ENCODE results near the gene MEIS2.
"Not testable (repeated sequence)": the region's sequence is repeated elsewhere in the genome, so short reads cannot be mapped to it uniquely, and the experiment has no call there.

MEIS2 gene

GRCh38 chr15:37009288-37009687, 91.1 kb downstream of the MEIS2 start:
- no peak for DNase-seq (ENCODE audit: low read depth in 2 of 2)

GRCh38 chr15:37008205-37008604, 92.1 kb downstream of the MEIS2 start:
- no peak for DNase-seq (ENCODE audit: low read depth in 2 of 2)

- DNase-seq (ENCODE audit: low read depth in 2 of 2), result no peak
Observed at GRCh38 chr15:37007301-37007700, 93.0 kb downstream of the MEIS2 start.

- no peak for DNase-seq (ENCODE audit: low read depth in 2 of 2)
Observed at GRCh38 chr15:37004981-37005735, 95.2 kb downstream of the MEIS2 start.

- no peak for DNase-seq (ENCODE audit: low read depth in 2 of 2)
Observed at GRCh38 chr15:37004373-37004869, 95.9 kb downstream of the MEIS2 start.

- no peak for DNase-seq (ENCODE audit: low read depth in 2 of 2)
Observed at GRCh38 chr15:37002041-37002672, 98.2 kb downstream of the MEIS2 start.

- DNase-seq (ENCODE audit: low read depth in 2 of 2), result no peak
Observed at GRCh38 chr15:37001417-37001816, 98.9 kb downstream of the MEIS2 start.

- DNase-seq (ENCODE audit: low read depth in 2 of 2), result no peak
Observed at GRCh38 chr15:36999778-37000177, 100.6 kb downstream of the MEIS2 start.

- no peak for DNase-seq (ENCODE audit: low read depth in 2 of 2)
Observed at GRCh38 chr15:36996538-36997181, 103.7 kb downstream of the MEIS2 start.

- no peak for DNase-seq (ENCODE audit: low read depth in 2 of 2)
Observed at GRCh38 chr15:36996121-36996520, 104.2 kb downstream of the MEIS2 start.

GRCh38 chr15:36994790-36995189, 105.6 kb downstream of the MEIS2 start:
- no peak for DNase-seq (ENCODE audit: low read depth in 2 of 2)

GRCh38 chr15:36992454-36992853, 107.9 kb downstream of the MEIS2 start:
- DNase-seq (ENCODE audit: low read depth in 2 of 2), result no peak

- no peak for DNase-seq (ENCODE audit: low read depth in 2 of 2)
Observed at GRCh38 chr15:36988947-36989346, 111.4 kb downstream of the MEIS2 start.

GRCh38 chr15:36982430-36982829, 117.9 kb downstream of the MEIS2 start:
- no peak for DNase-seq (ENCODE audit: low read depth in 2 of 2)

- DNase-seq (ENCODE audit: low read depth in 2 of 2), result not testable (repeated sequence)
Observed at GRCh38 chr15:36980281-36980680, 120.1 kb downstream of the MEIS2 start.

GRCh38 chr15:36978625-36979024, 121.7 kb downstream of the MEIS2 start:
- no peak for DNase-seq (ENCODE audit: low read depth in 2 of 2)

GRCh38 chr15:36978126-36978525, 122.2 kb downstream of the MEIS2 start:
- DNase-seq (ENCODE audit: low read depth in 2 of 2), result no peak

- DNase-seq (ENCODE audit: low read depth in 2 of 2), result no peak
Observed at GRCh38 chr15:36977659-36978058, 122.7 kb downstream of the MEIS2 start.

GRCh38 chr15:36972704-36973103, 127.6 kb downstream of the MEIS2 start:
- no peak for DNase-seq (ENCODE audit: low read depth in 2 of 2)

- no peak for DNase-seq (ENCODE audit: low read depth in 2 of 2)
Observed at GRCh38 chr15:36970522-36970921, 129.8 kb downstream of the MEIS2 start.

- no peak for DNase-seq (ENCODE audit: low read depth in 2 of 2)
Observed at GRCh38 chr15:36967929-36968328, 132.4 kb downstream of the MEIS2 start.

GRCh38 chr15:36966708-36967107, 133.6 kb downstream of the MEIS2 start:
- no peak for DNase-seq (ENCODE audit: low read depth in 2 of 2)
